Ovary (tissue), 9 donors: ENCODE results near the gene IGSF21. TPM values are rescaled to one million over a fixed set of nuclear protein-coding genes. Genes with fewer than 3 reads are reported as not detected.

Experiments used
- DNase-seq, 5 donors: peaks; one replicate each; pipeline ENCODE4 v3.0.0-alpha.2; 2019 to 2020
- H3K27ac ChIP-seq, 2 donors: fragments of 200-600 bp; one replicate each; pipeline versions ENCODE4 v1.5.1 to v1.8.0; 2019 to 2022
- H3K27me3 ChIP-seq: fragments of 200-600 bp; one replicate; pipeline ENCODE4 v1.8.0; 2022
- H3K36me3 ChIP-seq: fragments of 200-600 bp; sonication (generic); one replicate; pipeline ENCODE4 v1.5.1; 2019
- H3K4me1 ChIP-seq: one replicate; pipeline ENCODE4 v1.8.1; 2013; ENCODE audit warnings: mild to moderate bottlenecking, moderate library complexity; ENCODE audit not compliant: insufficient read depth
- H3K4me3 ChIP-seq: fragments of 200-600 bp; sonication (generic); one replicate; pipeline ENCODE4 v1.5.1; 2017
- H3K9me3 ChIP-seq, 2 donors: fragments of 200-600 bp in 1 of 2; sonication (generic) in 1 of 2; one replicate each; pipeline versions ENCODE4 v1.5.1 to v1.8.1; 2013 to 2019; ENCODE audit warnings: mild to moderate bottlenecking in 1 of 2, moderate library complexity in 1 of 2
- CTCF ChIP-seq, 3 donors: fragments of 450-650 bp in 2 of 3; fragments of 200-600 bp in 1 of 3; IDR thresholded peaks; one replicate each; pipeline versions ENCODE4 v1.5.1 to v1.8.0; 2016 to 2022; ENCODE audit warnings: antibody characterized with exemption in 3 of 3, mild to moderate bottlenecking in 1 of 3
- EP300 ChIP-seq: sonication (generic); formaldehyde crosslinking; IDR thresholded peaks from one replicate; pipeline ENCODE4 v1.6.1; 2017; ENCODE audit warnings: antibody characterized with exemption
- POLR2A ChIP-seq: fragments of 450-650 bp; IDR thresholded peaks from one replicate; pipeline ENCODE4 v1.6.1; 2017; ENCODE audit warnings: antibody characterized with exemption, mild to moderate bottlenecking, moderate library complexity
- WGBS, 3 donors: extraction: QIAGEN DNeasy Blood & Tissue Kit in 1 of 3; methylation state at CpG; one replicate each; pipeline versions ENCODE4 v1.1.5 to v1.1.7; 2013 to 2017; 5-methylcytosine and 5-hydroxymethylcytosine counted together
- intact Hi-C, 4 donors: fragments of 100-400 bp; cut with DNase I; formaldehyde crosslinking; loops; one replicate each; pipeline versions ENCODE4 v1.11.0 to v1.15.1; 2022 to 2023
- polyA plus RNA-seq, 2 donors: library from polyadenylated mRNA; stranded (reverse); fragments of 200-250 nt in 1 of 2; fragments of 350-450 nt in 1 of 2; fragmentation: Illumina TruSeq in 1 of 2; extraction: RNeasy Lipid Tissue Mini Kit (QIAGEN cat#74804) in 1 of 2; gene quantifications; one replicate each; pipeline ENCODE4 v1.2.3, GENCODE V29; 2013 to 2014
- total RNA-seq, 7 donors: library from RNA; depleted of rRNA in 2 of 7; stranded (reverse); fragments of >200 nt in 2 of 7; fragmentation: NEBNext Ultra II Directional in 3 of 7; extraction: Animal tissue kit (Norgen Biotek cat#: 25700) in 3 of 7; gene quantifications; one replicate each; pipeline versions ENCODE4 v1.1.0 to v1.2.4, GENCODE V29; 2016 to 2023
- donor health status: DM: no; HTN: no; CAD: no; lungs with moderate emphysema.
- donor health status: DM: no; HTN: no; CAD: no.
- donor health status: Bipolar disorder and iron deficiency.
- donor health status: DM: yes; HTN: yes; CAD: no.
- donor health status: DM: no; HTN: no; CAD: no.
- donor health status: DM: yes; HTN: yes; CAD: no.

IGSF21 gene
- total and polyA plus RNA-seq, 9 donors = 0.24 to 4.5 (median 1.3) TPM

- Histone ChIP-seq H3K36me3 (no peaks in the 10 kb centered on the region), H3K27me3 (no peaks in the 10 kb centered on the region), H3K4me3 (no peak overlapping the region), H3K9me3 (no peaks in the 10 kb centered on the region), H3K4me1 (no peaks in the 10 kb centered on the region), H3K27ac (no peak overlapping the region)
- intact Hi-C loops = no loop called here
- 88 to 95% (median 89%) methylated on average over 2 of the region's 2 CpGs for WGBS, 3 donors
- no peak for DNase-seq
- TF ChIP-seq POLR2A (no peak), CTCF (IDR thresholded peaks at IDR 0.05) (no peak), EP300 (no peak)
Observed at GRCh38 chr1:18093646-18094045, 14.0 kb upstream of the IGSF21 start.

- Histone ChIP-seq H3K27me3 (no peaks in the 10 kb centered on the region), H3K27ac (no peak overlapping the region), H3K36me3 (no peaks in the 10 kb centered on the region), H3K9me3 (no peaks in the 10 kb centered on the region), H3K4me1 (no peaks in the 10 kb centered on the region), H3K4me3 (no peak overlapping the region)
- intact Hi-C loops = no loop called here
- TF ChIP-seq CTCF (IDR thresholded peaks at IDR 0.05) (no peak), EP300 (no peak), POLR2A (no peak)
- DNase-seq = no peak
- WGBS, 3 donors = 34 to 67% (median 46%) methylated on average over 1 of the region's 1 CpG
Observed at GRCh38 chr1:18094096-18094495, 13.5 kb upstream of the IGSF21 start.

GRCh38 chr1:18097206-18097605 is 10.4 kb upstream of the IGSF21 start:
- Histone ChIP-seq H3K27ac (no peak overlapping the region), H3K27me3 (no peaks in the 10 kb centered on the region), H3K9me3 (no peaks in the 10 kb centered on the region), H3K36me3 (no peaks in the 10 kb centered on the region), H3K4me3 (no peak overlapping the region), H3K4me1 (no peaks in the 10 kb centered on the region)
- no peak for DNase-seq
- TF ChIP-seq CTCF (IDR thresholded peaks at IDR 0.05) (no peak), POLR2A (no peak), EP300 (no peak)
- intact Hi-C loops = no loop called here

GRCh38 chr1:18099026-18099425 is 8.6 kb upstream of the IGSF21 start:
- intact Hi-C loops = no loop called here
- no peaks in the 10 kb centered on the region for H3K27me3 ChIP-seq

More at GRCh38 chr1:18099026-18099425, 8.6 kb upstream of the IGSF21 start:
- Histone ChIP-seq H3K9me3 (no peaks in the 10 kb centered on the region), H3K27ac (no peak overlapping the region), H3K36me3 (no peaks in the 10 kb centered on the region), H3K4me1 (no peaks in the 10 kb centered on the region), H3K4me3 (no peak overlapping the region)
- TF ChIP-seq POLR2A (no peak), EP300 (no peak), CTCF (IDR thresholded peaks at IDR 0.05) (no peak)
- 60 to 76% (median 66%) methylated on average over 2 of the region's 2 CpGs for WGBS, 3 donors
- no peak for DNase-seq
